Body of pancreas (tissue), 4 donors: ENCODE results near the gene SERPINB1. TPM values are rescaled to one million over a fixed set of nuclear protein-coding genes. Genes with fewer than 3 reads are reported as not detected.

Experiments used
- ATAC-seq: fragments of 150-250 bp; one replicate; pipeline ENCODE4 v1.9.1; 2016
- DNase-seq, 4 donors: peaks; one replicate each; pipeline ENCODE4 v3.0.0-alpha.2; 2019
- H3K27ac ChIP-seq, 4 donors: fragments of 200-600 bp; sonication (generic); 1 replicate in 3 of 4; 2 replicates in 1 of 4; pipeline versions ENCODE4 v1.5.1 to v1.6.1; 2016 to 2019; ENCODE audit warnings: mild to moderate bottlenecking in 1 of 4, mixed read lengths in 1 of 4, moderate library complexity in 1 of 4
- H3K27me3 ChIP-seq, 2 donors: fragments of 200-600 bp; sonication (generic); one replicate each; pipeline ENCODE4 v1.6.0; 2016; ENCODE audit warnings: mild to moderate bottlenecking in 1 of 2
- H3K36me3 ChIP-seq, 2 donors: fragments of 200-600 bp; sonication (generic); replicated peaks in 1 of 2; 2 replicates each; pipeline ENCODE4 v1.5.1; 2016; ENCODE audit warnings: low read depth in 2 of 2; ENCODE audit not compliant: insufficient read depth in 1 of 2
- H3K4me1 ChIP-seq: fragments of 200-600 bp; sonication (generic); one replicate; pipeline ENCODE4 v1.6.0; 2016
- H3K4me3 ChIP-seq, 2 donors: fragments of 200-600 bp; sonication (generic); 1 replicate in 1 of 2; 2 replicates in 1 of 2; pipeline ENCODE4 v1.5.1; 2016 to 2019
- H3K9me3 ChIP-seq, 3 donors: fragments of 200-600 bp; sonication (generic); 1 replicate in 2 of 3; 2 replicates in 1 of 3; pipeline ENCODE4 v1.5.1; 2016
- CTCF ChIP-seq, 7 experiments: fragments of 450-650 bp in 4 of 7; fragments of 200-600 bp in 3 of 7; sonication (generic) in 3 of 7; IDR thresholded peaks; one replicate each; pipeline ENCODE4 v1.5.1; 2016 to 2019; ENCODE audit warnings: antibody characterized with exemption in 7 of 7
- POLR2A ChIP-seq, 3 donors: fragments of 450-650 bp; IDR thresholded peaks; one replicate each; pipeline ENCODE4 v1.6.1; 2016; ENCODE audit warnings: antibody characterized with exemption in 3 of 3, mild to moderate bottlenecking in 2 of 3
- WGBS, 2 donors: methylation state at CpG; one replicate each; pipeline ENCODE4 v1.1.5; 2017; 5-methylcytosine and 5-hydroxymethylcytosine counted together
- intact Hi-C: fragments of 100-400 bp; cut with DNase I; formaldehyde crosslinking; loops from one replicate; pipeline ENCODE4 v1.15.1; 2023
- total RNA-seq, 2 donors: library from RNA; depleted of rRNA; stranded (reverse); fragments of >200 nt; gene quantifications; one replicate each; pipeline ENCODE4 v1.1.0, GENCODE V29; 2016

Gene SERPINB1
- total RNA-seq, 2 donors from 2014 or later: 19.1 to 80.4 TPM

GRCh38 chr6:2844008-2844407, 2.3 kb upstream of the SERPINB1 start:
- peak overlapping the region in 1 of 4 donors; percentile 98 for H3K27ac ChIP-seq
- H3K27me3 ChIP-seq: no peaks in the 10 kb centered on the region
- H3K4me1 ChIP-seq: peaks cover 45% of the 10 kb centered on the region
- peaks cover 0 to 2% of the 10 kb centered on the region in 2 donors for H3K36me3 ChIP-seq
- ATAC-seq (no peak), DNase-seq (no peak)
- H3K9me3 ChIP-seq: no peaks in the 10 kb centered on the region
- no peak overlapping the region for H3K4me3 ChIP-seq
- TF ChIP-seq POLR2A (IDR thresholded peaks at IDR 0.05): no peak
- TF ChIP-seq CTCF (IDR thresholded peaks at IDR 0.05): no peak
- intact Hi-C loops: no loop called here

- intact Hi-C loops: no loop called here
- 21% methylated on average over 2 of the region's 2 CpGs for WGBS, 2 donors
- Histone ChIP-seq H3K4me3 (no peak overlapping the region), H3K27ac (peak overlapping the region in 2 of 4 donors; percentile 98 to 99), H3K4me1 (peaks cover 50% of the 10 kb centered on the region), H3K36me3 (peaks cover 0 to 2% of the 10 kb centered on the region in 2 donors), H3K9me3 (no peaks in the 10 kb centered on the region), H3K27me3 (no peaks in the 10 kb centered on the region)
- DNase-seq (peak in 1 of 4 donors; percentile 43), ATAC-seq (no peak)
- no peak for TF ChIP-seq POLR2A (IDR thresholded peaks at IDR 0.05)
- no peak for TF ChIP-seq CTCF (IDR thresholded peaks at IDR 0.05)
Observed at GRCh38 chr6:2843138-2843740, 1.6 kb upstream of the SERPINB1 start.

- no peak for DNase-seq
- no peak overlapping the region for H3K4me3 ChIP-seq
- H3K27ac ChIP-seq: peak overlapping the region; percentile 92 to 99 (median 97)
- no peaks in the 10 kb centered on the region for H3K9me3 ChIP-seq
- 58 to 63% methylated on average over 2 of the region's 2 CpGs for WGBS, 2 donors
- no peak for ATAC-seq
- H3K4me1 ChIP-seq: peaks cover 61% of the 10 kb centered on the region
- intact Hi-C loops: no loop called here
- peaks cover 0 to 6% of the 10 kb centered on the region in 2 donors for H3K36me3 ChIP-seq
- TF ChIP-seq POLR2A (IDR thresholded peaks at IDR 0.05) (no peak), CTCF (IDR thresholded peaks at IDR 0.05) (no peak)
- no peaks in the 10 kb centered on the region for H3K27me3 ChIP-seq
Observed at GRCh38 chr6:2842139-2842552, 483 bp upstream of the SERPINB1 start.

GRCh38 chr6:2840749-2841061, 958 bp downstream of the SERPINB1 start:
- peak overlapping the region; percentile 5 to 40 for H3K4me3 ChIP-seq
- H3K27ac ChIP-seq: peak overlapping the region; percentile 92 to 99 (median 97)
- H3K4me1 ChIP-seq: peaks cover 62% of the 10 kb centered on the region
- ATAC-seq (no peak), DNase-seq (no peak)
- WGBS, 2 donors: 27 to 37% methylated on average over 2 to 3 of the region's 3 CpGs
- H3K36me3 ChIP-seq: peaks cover 0 to 13% of the 10 kb centered on the region in 2 donors
- H3K27me3 ChIP-seq: no peaks in the 10 kb centered on the region
- TF ChIP-seq CTCF (IDR thresholded peaks at IDR 0.05) (no peak), POLR2A (IDR thresholded peaks at IDR 0.05) (no peak)
- no peaks in the 10 kb centered on the region for H3K9me3 ChIP-seq
- intact Hi-C loops: no loop called here
